ENCODE measurements around the gene TICAM2.

The TICAM2 gene

DNA sequence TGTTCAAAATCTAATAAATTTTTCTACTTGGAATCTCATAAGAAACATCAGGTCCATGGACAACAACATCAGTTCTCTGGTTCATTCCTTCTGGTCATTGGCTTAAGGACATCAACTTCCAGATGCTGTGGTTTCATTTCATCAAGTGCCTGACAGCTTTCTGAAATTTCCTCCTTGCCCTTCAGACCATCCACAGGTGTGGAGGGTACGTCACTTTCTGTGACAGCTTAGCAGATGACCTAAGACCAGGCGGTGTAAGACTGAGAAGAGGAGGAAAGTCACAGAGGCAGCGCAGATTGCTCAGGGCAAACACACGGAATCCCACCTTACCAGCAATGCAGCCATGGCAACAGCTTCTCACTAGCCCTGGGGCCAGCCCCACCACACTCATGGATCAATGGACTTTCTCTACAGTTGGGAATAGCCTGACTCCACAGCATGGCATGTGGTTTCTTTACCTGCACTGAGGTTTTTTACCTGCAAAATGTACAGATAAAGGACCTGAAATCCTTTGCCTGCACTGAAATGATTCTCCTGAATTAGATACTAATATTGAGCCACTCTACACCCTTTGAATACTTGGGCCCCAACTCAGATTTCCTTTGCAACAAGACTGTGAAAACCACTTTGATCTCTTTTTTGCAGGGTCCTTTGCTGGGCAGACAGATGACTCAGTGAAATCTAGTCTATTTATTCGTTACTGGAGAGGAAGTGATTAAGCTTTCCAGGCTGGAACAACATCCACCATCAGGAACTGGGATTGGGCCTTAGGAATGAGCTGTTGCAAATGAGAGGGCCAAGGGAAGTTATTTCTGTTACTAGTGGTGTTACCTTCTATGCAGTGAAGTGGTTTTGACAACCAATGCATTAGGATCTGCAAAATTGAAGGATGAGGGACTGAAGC, 26.9 kb downstream of the TICAM2 start:
- peak overlapping the region; percentile 65 for H3K27ac ChIP-seq

GRCh38 chr5:115573133-115573532, 29.1 kb downstream of the TICAM2 start:
- Histone ChIP-seq H3K36me3 (replicated peaks) (no peaks in the 10 kb centered on the region), H3K27ac (no peak overlapping the region), H3K4me3 (ENCODE audit: low read depth, low read length) (no peak overlapping the region), H3K27me3 (replicated peaks) (no peaks in the 10 kb centered on the region)
- in situ Hi-C loops (cut with HindIII; ENCODE audit: low pct_ligation_motif_present, low sequenced_read_pairs) = no loop called here
- peak; percentile 55 for DNase-seq
- no peak for TF ChIP-seq CTCF (IDR thresholded peaks at IDR 0.05; ENCODE audit: low read depth, low read length, missing control alignments)

More for the DNA sequence above, 26.9 kb downstream of the TICAM2 start:
- in situ Hi-C loops (cut with HindIII; ENCODE audit: low pct_ligation_motif_present, low sequenced_read_pairs) = no loop called here
- no peaks in the 10 kb centered on the region for H3K27me3 ChIP-seq (replicated peaks)
- DNase-seq = peak; percentile 83
- no peaks in the 10 kb centered on the region for H3K36me3 ChIP-seq (replicated peaks)
- no peak for TF ChIP-seq CTCF (IDR thresholded peaks at IDR 0.05; ENCODE audit: low read depth, low read length, missing control alignments)
- no peak overlapping the region for H3K4me3 ChIP-seq (ENCODE audit: low read depth, low read length)

GRCh38 chr5:115571441-115571878, 30.8 kb downstream of the TICAM2 start:
- H3K27ac ChIP-seq = no peak overlapping the region
- no peak for TF ChIP-seq CTCF (IDR thresholded peaks at IDR 0.05; ENCODE audit: low read depth, low read length, missing control alignments)
- H3K4me3 ChIP-seq (ENCODE audit: low read depth, low read length) = no peak overlapping the region
- in situ Hi-C loops (cut with HindIII; ENCODE audit: low pct_ligation_motif_present, low sequenced_read_pairs) = no loop called here
- no peak for DNase-seq
- H3K27me3 ChIP-seq (replicated peaks) = no peaks in the 10 kb centered on the region
- H3K36me3 ChIP-seq (replicated peaks) = no peaks in the 10 kb centered on the region

- H3K27me3 ChIP-seq (replicated peaks) = no peaks in the 10 kb centered on the region
- in situ Hi-C loops (cut with HindIII; ENCODE audit: low pct_ligation_motif_present, low sequenced_read_pairs) = no loop called here
- no peaks in the 10 kb centered on the region for H3K36me3 ChIP-seq (replicated peaks)
- no peak overlapping the region for H3K27ac ChIP-seq
- DNase-seq = no peak
- TF ChIP-seq CTCF (IDR thresholded peaks at IDR 0.05; ENCODE audit: low read depth, low read length, missing control alignments) = no peak
- no peak overlapping the region for H3K4me3 ChIP-seq (ENCODE audit: low read depth, low read length)
Observed at GRCh38 chr5:115568668-115569067, 33.6 kb downstream of the TICAM2 start.

DNA sequence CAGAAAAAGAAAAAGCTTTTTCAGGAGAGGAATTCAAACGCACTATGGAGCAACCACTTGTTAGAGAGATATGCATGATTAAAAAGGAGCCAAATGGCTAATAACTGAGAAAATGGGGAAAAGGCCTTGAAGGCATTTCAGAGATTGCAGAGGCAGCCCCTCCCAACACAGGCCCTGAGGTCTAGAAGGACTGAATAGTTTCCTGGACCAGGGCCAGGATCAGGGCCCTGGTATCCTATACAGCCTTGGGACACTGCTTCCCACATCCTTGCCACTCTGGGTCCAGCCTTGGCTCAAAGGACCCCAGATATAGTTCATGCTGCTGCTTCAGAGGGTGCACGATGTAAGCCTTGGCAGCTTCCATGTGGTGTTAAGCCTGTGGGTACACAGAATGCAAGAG, 37.0 kb downstream of the TICAM2 start:
- H3K36me3 ChIP-seq (replicated peaks) = no peaks in the 10 kb centered on the region
- no peaks in the 10 kb centered on the region for H3K27me3 ChIP-seq (replicated peaks)
- DNase-seq = no peak
- no peak overlapping the region for H3K27ac ChIP-seq
- no peak overlapping the region for H3K4me3 ChIP-seq (ENCODE audit: low read depth, low read length)
- TF ChIP-seq CTCF (IDR thresholded peaks at IDR 0.05; ENCODE audit: low read depth, low read length, missing control alignments) = no peak
- in situ Hi-C loops (cut with HindIII; ENCODE audit: low pct_ligation_motif_present, low sequenced_read_pairs) = no loop called here
